Naive thymus-derived CD4-positive, alpha-beta T cell (primary cell): ENCODE measurements around the gene CENPN. TPM values are rescaled to one million over a fixed set of nuclear protein-coding genes. Genes with fewer than 3 reads are reported as not detected.

Experiments used
- ATAC-seq: fragments of 150-1000 bp; cut with Tn5 transposase; 2 replicates; pipeline ENCODE4 v1.10.0; 2021; ENCODE audit warnings: mild to moderate bottlenecking, moderate library complexity
- CTCF ChIA-PET: fragments of 350-600 bp; sonication (Branson Sonifier 250); formaldehyde crosslinking; loops from one replicate; lab custom pipeline; 2021; ENCODE audit warnings: antibody characterized with exemption; lab: Charles Lee
- POLR2A ChIA-PET: fragments of 350-600 bp; sonication (Branson Sonifier 250); formaldehyde crosslinking; loops from one replicate; lab custom pipeline; 2021; ENCODE audit warnings: antibody characterized with exemption, inconsistent platforms; lab: Charles Lee
- DNase-seq, 9 donors: peaks; one replicate each; pipeline versions ENCODE4 v3.0.0 to v3.0.0-alpha.2; 2020 to 2022; ENCODE audit warnings: mixed read lengths in 1 of 9
- H3K27ac ChIP-seq: one replicate; pipeline ENCODE4 v1.7.0; 2013; ENCODE audit warnings: mild to moderate bottlenecking, low read depth, low read length, moderate library complexity
- H3K27me3 ChIP-seq, 2 donors: one replicate each; pipeline ENCODE4 v1.7.0; 2013; ENCODE audit warnings: low read length in 2 of 2, mild to moderate bottlenecking in 2 of 2, moderate library complexity in 2 of 2; ENCODE audit not compliant: control insufficient read depth in 2 of 2, insufficient read depth in 2 of 2
- H3K36me3 ChIP-seq, 3 experiments: 1 replicate in 2 of 3; 2 replicates in 1 of 3; pipeline ENCODE4 v1.7.0; 2013; ENCODE audit warnings: low read length in 3 of 3, mild to moderate bottlenecking in 3 of 3, moderate library complexity in 1 of 3; ENCODE audit not compliant: insufficient read depth in 3 of 3, control insufficient read depth in 2 of 3
- H3K4me1 ChIP-seq, 2 donors: one replicate each; pipeline ENCODE4 v1.7.0; 2013; ENCODE audit warnings: low read length in 2 of 2, mild to moderate bottlenecking in 2 of 2, moderate library complexity in 1 of 2; ENCODE audit not compliant: control insufficient read depth in 2 of 2, insufficient read depth in 2 of 2
- H3K4me3 ChIP-seq: 2 replicates; pipeline ENCODE4 v1.7.0; 2013; ENCODE audit warnings: mild to moderate bottlenecking, low read length
- H3K9me3 ChIP-seq, 3 experiments: 1 replicate in 2 of 3; 2 replicates in 1 of 3; pipeline ENCODE4 v1.7.0; 2013; ENCODE audit warnings: low read length in 3 of 3; ENCODE audit not compliant: control insufficient read depth in 2 of 3
- H3K27ac Mint-ChIP-seq, 9 donors: one replicate each; pipeline ENCODE4 v1.8.0; 2020 to 2022; ENCODE audit warnings: mixed read lengths in 9 of 9, mild to moderate bottlenecking in 8 of 9, moderate library complexity in 5 of 9, inconsistent platforms in 2 of 9
- H3K27me3 Mint-ChIP-seq, 5 donors: one replicate each; pipeline ENCODE4 v1.8.0; 2021 to 2022; ENCODE audit warnings: mixed read lengths in 5 of 5, mild to moderate bottlenecking in 1 of 5
- H3K36me3 Mint-ChIP-seq, 5 donors: one replicate each; pipeline ENCODE4 v1.8.0; 2020 to 2022; ENCODE audit warnings: mixed read lengths in 5 of 5, mild to moderate bottlenecking in 3 of 5, inconsistent platforms in 1 of 5
- H3K4me1 Mint-ChIP-seq, 7 donors: one replicate each; pipeline ENCODE4 v1.8.0; 2020 to 2022; ENCODE audit warnings: mixed read lengths in 7 of 7, mild to moderate bottlenecking in 3 of 7, inconsistent platforms in 1 of 7
- H3K4me3 Mint-ChIP-seq, 10 donors: one replicate each; pipeline ENCODE4 v1.8.0; 2020 to 2022; ENCODE audit warnings: mild to moderate bottlenecking in 10 of 10, mixed read lengths in 10 of 10, moderate library complexity in 6 of 10, inconsistent platforms in 2 of 10
- H3K9me3 Mint-ChIP-seq, 11 donors: one replicate each; pipeline ENCODE4 v1.8.0; 2020 to 2022; ENCODE audit warnings: mixed read lengths in 11 of 11, mild to moderate bottlenecking in 4 of 11, inconsistent platforms in 1 of 11, moderate library complexity in 1 of 11
- intact Hi-C, 2 donors: fragments of 100-400 bp; cut with micrococcal nuclease; formaldehyde crosslinking; loops; one replicate each; pipeline ENCODE4 v1.15.1; 2023
- polyA plus RNA-seq, 2 donors: library from polyadenylated mRNA; unstranded; fragments of 300-500 nt; fragmentation: Illumina TruSeq; gene quantifications; one replicate each; pipeline ENCODE4 v1.2.3, GENCODE V29; 2021
- total RNA-seq, 6 experiments: library from RNA in 5 of 6; stranded (reverse) in 5 of 6; gene quantifications; 1 replicate in 5 of 6; 2 replicates in 1 of 6; pipeline ENCODE4 v1.2.3 and lab custom pipeline; 2021 to 2026

Gene CENPN
- total and polyA plus RNA-seq, 7 experiments from 2014 or later: 1.4 to 41.8 (median 3.1) TPM

- Mint-ChIP-seq H3K27me3 (no peaks in the 10 kb centered on the region), H3K27ac (peak overlapping the region in 1 of 9 donors; percentile 30), H3K9me3 (no peaks in the 10 kb centered on the region), H3K4me3 (no peak overlapping the region), H3K36me3 (peaks cover 7 to 19% (median 16%) of the 10 kb centered on the region in 5 donors), H3K4me1 (peaks cover 0 to 6% (median 0%) of the 10 kb centered on the region in 7 donors)
- Histone ChIP-seq H3K4me3 (no peak overlapping the region), H3K9me3 (no peaks in the 10 kb centered on the region), H3K27me3 (no peaks in the 10 kb centered on the region), H3K27ac (no peak overlapping the region), H3K4me1 (no peaks in the 10 kb centered on the region), H3K36me3 (no peaks in the 10 kb centered on the region)
- ATAC-seq (no peak), DNase-seq (no peak)
- POLR2A ChIA-PET: no interaction called here
- CTCF ChIA-PET: no interaction called here
- intact Hi-C loops: no loop called here
These were observed 38.5 kb upstream of the CENPN start for GRCh38 chr16:80968386-80969113.

- Mint-ChIP-seq H3K27me3 (no peaks in the 10 kb centered on the region), H3K4me3 (no peak overlapping the region), H3K27ac (no peak overlapping the region), H3K9me3 (no peaks in the 10 kb centered on the region), H3K36me3 (peaks cover 9 to 25% (median 21%) of the 10 kb centered on the region in 5 donors), H3K4me1 (peaks cover 0 to 9% (median 0%) of the 10 kb centered on the region in 7 donors)
- Histone ChIP-seq H3K36me3 (peaks cover 0 to 3% (median 0%) of the 10 kb centered on the region in 3 experiments), H3K4me3 (no peak overlapping the region), H3K27me3 (no peaks in the 10 kb centered on the region), H3K9me3 (no peaks in the 10 kb centered on the region), H3K4me1 (no peaks in the 10 kb centered on the region), H3K27ac (no peak overlapping the region)
- POLR2A ChIA-PET: no interaction called here
- CTCF ChIA-PET: no interaction called here
- ATAC-seq: no peak
- intact Hi-C loops: no loop called here
- no peak for DNase-seq
These were observed 37.9 kb upstream of the CENPN start for GRCh38 chr16:80969114-80969484.

GRCh38 chr16:80971819-80972218 is 35.2 kb upstream of the CENPN start:
- Histone ChIP-seq H3K4me1 (no peaks in the 10 kb centered on the region), H3K27me3 (no peaks in the 10 kb centered on the region), H3K4me3 (no peak overlapping the region), H3K36me3 (peaks cover 0 to 19% (median 0%) of the 10 kb centered on the region in 3 experiments), H3K9me3 (no peaks in the 10 kb centered on the region), H3K27ac (no peak overlapping the region)
- Mint-ChIP-seq H3K36me3 (peaks cover 11 to 33% (median 26%) of the 10 kb centered on the region in 5 donors), H3K27ac (peak overlapping the region in 1 of 9 donors; percentile 78), H3K27me3 (no peaks in the 10 kb centered on the region), H3K4me3 (no peak overlapping the region), H3K9me3 (no peaks in the 10 kb centered on the region), H3K4me1 (peaks cover 0 to 10% (median 0%) of the 10 kb centered on the region in 7 donors)
- intact Hi-C loops: no loop called here
- CTCF ChIA-PET: no interaction called here
- DNase-seq (no peak), ATAC-seq (no peak)
- POLR2A ChIA-PET: no interaction called here

GRCh38 chr16:80972611-80973010 is 34.4 kb upstream of the CENPN start:
- no peak for ATAC-seq
- Mint-ChIP-seq H3K27me3 (no peaks in the 10 kb centered on the region), H3K4me1 (peaks cover 0 to 10% (median 0%) of the 10 kb centered on the region in 7 donors), H3K4me3 (no peak overlapping the region), H3K27ac (peak overlapping the region in 2 of 9 donors; percentile 27 to 28), H3K9me3 (no peaks in the 10 kb centered on the region), H3K36me3 (peaks cover 14 to 39% (median 32%) of the 10 kb centered on the region in 5 donors)
- POLR2A ChIA-PET: no interaction called here
- Histone ChIP-seq H3K9me3 (no peaks in the 10 kb centered on the region), H3K4me1 (no peaks in the 10 kb centered on the region), H3K27me3 (no peaks in the 10 kb centered on the region), H3K27ac (no peak overlapping the region), H3K36me3 (peaks cover 0 to 22% (median 0%) of the 10 kb centered on the region in 3 experiments), H3K4me3 (no peak overlapping the region)
- intact Hi-C loops: no loop called here
- DNase-seq: no peak
- CTCF ChIA-PET: no interaction called here

GRCh38 chr16:80973991-80974390 is 33.0 kb upstream of the CENPN start:
- peak overlapping the region in 2 of 9 donors; percentile 0 to 47 for H3K27ac Mint-ChIP-seq
- no peak for ATAC-seq
- ChIA-PET CTCF (interaction anchor here (0.8 kb wide), 1 partner anchor 30 kb away, joined by 3 read pairs; no protein-coding TSS in a partner anchor), POLR2A (no interaction called here)
- Histone ChIP-seq H3K4me3 (no peak overlapping the region), H3K27me3 (no peaks in the 10 kb centered on the region), H3K4me1 (no peaks in the 10 kb centered on the region), H3K36me3 (peaks cover 0 to 33% (median 0%) of the 10 kb centered on the region in 3 experiments), H3K9me3 (no peaks in the 10 kb centered on the region), H3K27ac (no peak overlapping the region)
- H3K4me1 Mint-ChIP-seq: peaks cover 0 to 7% (median 0%) of the 10 kb centered on the region in 7 donors
- no peak overlapping the region for H3K4me3 Mint-ChIP-seq
- H3K9me3 Mint-ChIP-seq: no peaks in the 10 kb centered on the region
- DNase-seq: no peak
- no peaks in the 10 kb centered on the region for H3K27me3 Mint-ChIP-seq
- intact Hi-C loops: no loop called here
- peaks cover 15 to 46% (median 33%) of the 10 kb centered on the region in 5 donors for H3K36me3 Mint-ChIP-seq

- intact Hi-C loops: no loop called here
- Histone ChIP-seq H3K27me3 (no peaks in the 10 kb centered on the region), H3K27ac (no peak overlapping the region), H3K4me3 (no peak overlapping the region), H3K9me3 (no peaks in the 10 kb centered on the region), H3K36me3 (peaks cover 0 to 39% (median 0%) of the 10 kb centered on the region in 3 experiments), H3K4me1 (no peaks in the 10 kb centered on the region)
- Mint-ChIP-seq H3K36me3 (peaks cover 15 to 42% (median 35%) of the 10 kb centered on the region in 5 donors), H3K27ac (no peak overlapping the region), H3K9me3 (no peaks in the 10 kb centered on the region), H3K4me1 (peaks cover 0 to 7% (median 0%) of the 10 kb centered on the region in 7 donors), H3K27me3 (no peaks in the 10 kb centered on the region), H3K4me3 (no peak overlapping the region)
- ChIA-PET CTCF (interaction anchor here (0.6 kb wide), 1 partner anchor 76 kb away, joined by 3 read pairs; no protein-coding TSS in a partner anchor), POLR2A (interaction anchor here (0.6 kb wide), 1 partner anchor 62 kb away, joined by 3 read pairs; no protein-coding TSS in a partner anchor)
- ATAC-seq: no peak
- no peak for DNase-seq
These were observed 32.2 kb upstream of the CENPN start for GRCh38 chr16:80974649-80975376.
